ENCODE data around the gene DSCAM.
"Not testable (repeated sequence)": the region's sequence is repeated elsewhere in the genome, so short reads cannot be mapped to it uniquely, and the experiment has no call there.

The DSCAM gene

GRCh38 chr21:40489001-40489400, 358.0 kb downstream of the DSCAM start:
- H3K27ac ChIP-seq, result no peak overlapping the region
- no peak for DNase-seq (ENCODE audit: low read depth, low spot score)

GRCh38 chr21:40481764-40482163, 365.2 kb downstream of the DSCAM start:
- DNase-seq (ENCODE audit: low read depth, low spot score), result no peak

GRCh38 chr21:40474513-40474912, 372.4 kb downstream of the DSCAM start:
- no peak overlapping the region for H3K27ac ChIP-seq
- DNase-seq (ENCODE audit: low read depth, low spot score), result no peak

More at GRCh38 chr21:40481764-40482163, 365.2 kb downstream of the DSCAM start:
- no peak overlapping the region for H3K27ac ChIP-seq

- H3K27ac ChIP-seq, result no peak overlapping the region
- no peak for DNase-seq (ENCODE audit: low read depth, low spot score)
Measured at GRCh38 chr21:40472013-40472412, 374.9 kb downstream of the DSCAM start.

GRCh38 chr21:40471103-40471502, 375.9 kb downstream of the DSCAM start:
- DNase-seq (ENCODE audit: low read depth, low spot score), result peak; percentile 8
- no peak overlapping the region for H3K27ac ChIP-seq

- no peak overlapping the region for H3K27ac ChIP-seq
- no peak for DNase-seq (ENCODE audit: low read depth, low spot score)
Measured at GRCh38 chr21:40466893-40467483, 380.0 kb downstream of the DSCAM start.

- H3K27ac ChIP-seq, result no peak overlapping the region
- no peak for DNase-seq (ENCODE audit: low read depth, low spot score)
Measured at GRCh38 chr21:40465382-40465781, 381.6 kb downstream of the DSCAM start.

- H3K27ac ChIP-seq, result no peak overlapping the region
- DNase-seq (ENCODE audit: low read depth, low spot score), result no peak
Measured at GRCh38 chr21:40463176-40463575, 383.8 kb downstream of the DSCAM start.

- no peak for DNase-seq (ENCODE audit: low read depth, low spot score)
- no peak overlapping the region for H3K27ac ChIP-seq
Measured at GRCh38 chr21:40461008-40461407, 385.9 kb downstream of the DSCAM start.

- no peak for DNase-seq (ENCODE audit: low read depth, low spot score)
Measured at GRCh38 chr21:40457741-40458140, 389.2 kb downstream of the DSCAM start.

GRCh38 chr21:40454057-40454456, 392.9 kb downstream of the DSCAM start:
- DNase-seq (ENCODE audit: low read depth, low spot score), result no peak
- no peak overlapping the region for H3K27ac ChIP-seq

More at GRCh38 chr21:40457741-40458140, 389.2 kb downstream of the DSCAM start:
- no peak overlapping the region for H3K27ac ChIP-seq

GRCh38 chr21:40453183-40453582, 393.8 kb downstream of the DSCAM start:
- no peak overlapping the region for H3K27ac ChIP-seq
- no peak for DNase-seq (ENCODE audit: low read depth, low spot score)

- no peak for DNase-seq (ENCODE audit: low read depth, low spot score)
- H3K27ac ChIP-seq, result no peak overlapping the region
Measured at GRCh38 chr21:40452548-40452947, 394.4 kb downstream of the DSCAM start.

- DNase-seq (ENCODE audit: low read depth, low spot score), result no peak
Measured at GRCh38 chr21:40447016-40447415, 399.9 kb downstream of the DSCAM start.

GRCh38 chr21:40445349-40445921, 401.5 kb downstream of the DSCAM start:
- no peak overlapping the region for H3K27ac ChIP-seq
- DNase-seq (ENCODE audit: low read depth, low spot score), result no peak

More at GRCh38 chr21:40447016-40447415, 399.9 kb downstream of the DSCAM start:
- no peak overlapping the region for H3K27ac ChIP-seq

GRCh38 chr21:40439581-40439980, 407.4 kb downstream of the DSCAM start:
- DNase-seq (ENCODE audit: low read depth, low spot score); H3K27ac ChIP-seq: not testable (repeated sequence)

GRCh38 chr21:40438616-40439015, 408.3 kb downstream of the DSCAM start:
- no peak overlapping the region for H3K27ac ChIP-seq
- DNase-seq (ENCODE audit: low read depth, low spot score), result no peak

- DNase-seq (ENCODE audit: low read depth, low spot score), result no peak
- H3K27ac ChIP-seq, result no peak overlapping the region
Measured at GRCh38 chr21:40436261-40436660, 410.7 kb downstream of the DSCAM start.

- H3K27ac ChIP-seq, result no peak overlapping the region
- no peak for DNase-seq (ENCODE audit: low read depth, low spot score)
Measured at GRCh38 chr21:40433538-40433937, 413.4 kb downstream of the DSCAM start.

GRCh38 chr21:40425981-40426380, 421.0 kb downstream of the DSCAM start:
- no peak overlapping the region for H3K27ac ChIP-seq
- DNase-seq (ENCODE audit: low read depth, low spot score), result no peak

GRCh38 chr21:40422896-40423635, 423.9 kb downstream of the DSCAM start:
- DNase-seq (ENCODE audit: low read depth, low spot score), result no peak

More at GRCh38 chr21:40422896-40423635, 423.9 kb downstream of the DSCAM start:
- H3K27ac ChIP-seq, result no peak overlapping the region
